ENCODE measurements around the gene SLC22A23.

Gene SLC22A23

DNA sequence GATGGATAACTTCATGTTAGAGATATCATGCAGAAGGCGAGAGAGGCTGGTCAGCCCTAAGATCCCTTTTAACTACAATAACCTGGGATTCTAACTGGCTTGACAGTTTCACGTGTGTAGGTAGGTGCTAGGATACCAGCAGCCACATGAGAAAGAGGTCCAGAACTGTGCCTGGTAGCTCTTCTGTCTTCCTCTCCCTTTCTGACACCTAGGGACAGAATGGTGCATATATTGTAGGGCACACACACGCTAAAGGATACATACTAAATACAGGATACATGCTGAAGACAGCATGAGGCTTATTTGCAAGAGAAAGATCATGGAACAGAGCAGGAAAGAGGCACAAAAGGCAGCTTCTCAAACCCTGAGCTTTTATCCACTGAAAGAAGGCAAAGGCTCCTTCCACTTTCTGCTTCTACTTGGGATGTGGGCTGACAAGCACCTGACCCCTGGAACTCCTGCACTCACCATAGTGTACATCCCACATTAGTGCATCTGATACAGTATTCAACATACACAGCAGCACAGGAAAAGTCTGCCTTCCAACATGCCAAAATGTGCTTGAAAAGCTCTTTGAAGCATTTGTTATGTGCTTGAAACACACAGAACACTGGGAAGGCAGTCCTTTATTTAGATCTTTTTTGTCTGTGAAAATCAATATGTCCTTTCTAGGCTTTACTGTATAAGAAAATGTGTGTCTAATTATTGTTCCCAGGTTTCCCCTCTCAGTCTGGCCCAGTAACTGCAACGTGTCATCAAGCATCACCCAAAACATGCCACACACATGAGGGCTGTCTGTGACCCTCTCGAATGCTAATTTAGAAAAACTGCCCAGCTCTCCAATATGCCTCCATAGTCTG is 3.2 kb downstream of the SLC22A23 start:
- Histone ChIP-seq H3K27me3 (ENCODE audit: insufficient read depth, low read length) (peaks cover 45% of the 10 kb centered on the region), H3K36me3 (ENCODE audit: insufficient read depth, low read depth, low read length) (peaks cover 4% of the 10 kb centered on the region; the same call in 1 of the 2 replicates), H3K4me1 (ENCODE audit: insufficient read depth, low read length) (peaks cover 35% of the 10 kb centered on the region), H3K9ac (ENCODE audit: low read depth, low read length) (no peak overlapping the region), H3K4me3 (ENCODE audit: low read length) (peak overlapping the region; percentile 86; the same call in 1 of the 2 replicates), H3K27ac (ENCODE audit: low read length) (no peak overlapping the region), H3K9me3 (ENCODE audit: insufficient read depth, low read depth, low read length) (no peaks in the 10 kb centered on the region)

DNA sequence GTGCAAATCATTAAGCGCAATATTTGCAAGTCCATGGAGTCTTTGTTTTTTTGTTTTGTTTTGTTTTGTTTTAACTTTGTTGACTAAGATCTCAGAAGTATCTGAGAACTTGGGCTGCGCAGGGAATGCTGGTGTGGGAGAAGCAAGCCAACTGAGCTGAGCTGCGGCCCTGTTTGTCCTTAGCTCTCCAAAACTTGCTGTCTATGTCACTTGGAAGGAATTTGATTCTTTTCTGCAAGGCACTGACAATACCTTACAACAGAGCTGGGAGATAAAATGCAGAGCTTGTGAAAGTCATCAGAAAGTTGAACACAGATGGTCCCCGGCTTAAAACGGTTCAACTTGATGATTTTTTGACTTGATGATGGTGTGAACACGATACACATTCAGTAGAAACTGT is 5.4 kb downstream of the SLC22A23 start:
- Histone ChIP-seq H3K4me3 (ENCODE audit: low read length) (no peak overlapping the region), H3K4me1 (ENCODE audit: insufficient read depth, low read length) (peaks cover 27% of the 10 kb centered on the region), H3K9ac (ENCODE audit: low read depth, low read length) (no peak overlapping the region), H3K27ac (ENCODE audit: low read length) (no peak overlapping the region), H3K36me3 (ENCODE audit: insufficient read depth, low read depth, low read length) (peaks cover 4% of the 10 kb centered on the region; the same call in 1 of the 2 replicates), H3K9me3 (ENCODE audit: insufficient read depth, low read depth, low read length) (no peaks in the 10 kb centered on the region), H3K27me3 (ENCODE audit: insufficient read depth, low read length) (peaks cover 31% of the 10 kb centered on the region)

DNA sequence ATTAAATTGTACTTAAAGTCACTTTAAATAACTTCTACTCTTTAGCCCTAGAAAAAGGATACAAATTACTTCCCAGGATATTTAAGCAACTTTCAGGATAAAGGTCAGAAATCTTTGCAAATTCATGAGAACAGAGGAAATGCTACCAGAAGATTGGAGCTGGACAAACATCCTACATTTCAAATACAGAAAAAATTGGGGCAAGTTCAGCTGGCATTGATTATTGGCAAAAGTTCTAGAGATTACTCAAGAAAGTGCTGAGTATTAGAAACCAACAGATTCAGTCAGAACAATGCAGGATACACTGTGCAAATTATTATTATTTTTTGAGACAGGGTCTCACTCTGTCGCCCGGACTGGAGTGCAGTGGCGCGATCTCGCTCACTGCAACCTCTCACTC is 6.0 kb downstream of the SLC22A23 start:
- Histone ChIP-seq H3K9ac (ENCODE audit: low read depth, low read length) (no peak overlapping the region), H3K4me3 (ENCODE audit: low read length) (no peak overlapping the region), H3K27ac (ENCODE audit: low read length) (no peak overlapping the region), H3K27me3 (ENCODE audit: insufficient read depth, low read length) (peaks cover 29% of the 10 kb centered on the region), H3K36me3 (ENCODE audit: insufficient read depth, low read depth, low read length) (peaks cover 4% of the 10 kb centered on the region; the same call in 1 of the 2 replicates), H3K9me3 (ENCODE audit: insufficient read depth, low read depth, low read length) (no peaks in the 10 kb centered on the region), H3K4me1 (ENCODE audit: insufficient read depth, low read length) (peaks cover 27% of the 10 kb centered on the region)

DNA sequence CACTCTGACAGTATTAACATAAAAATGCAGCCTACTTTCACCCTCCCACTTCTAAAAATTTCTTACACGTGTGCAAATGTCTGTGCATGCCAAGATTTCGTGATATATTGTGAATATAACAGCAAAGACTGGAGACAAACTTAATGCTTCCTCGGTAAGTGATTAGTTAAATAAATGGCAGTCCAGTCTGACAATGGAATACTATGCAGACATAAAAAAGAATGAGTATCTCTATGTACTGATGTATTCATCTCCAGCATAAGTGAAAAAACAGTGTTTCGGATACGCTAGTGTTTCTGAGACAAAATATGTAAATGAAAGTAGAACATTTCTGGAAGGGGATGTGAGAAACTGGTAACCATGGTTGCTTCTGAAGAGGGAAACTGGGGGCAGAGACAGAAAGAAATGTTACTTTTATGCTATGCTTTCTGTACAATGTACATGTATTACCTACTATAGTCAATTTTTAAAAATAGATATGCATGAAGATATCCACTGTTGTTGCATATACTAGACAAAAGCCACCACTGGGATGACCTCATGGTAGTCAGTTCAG is 7.0 kb downstream of the SLC22A23 start:
- Histone ChIP-seq H3K27ac (ENCODE audit: low read length) (no peak overlapping the region), H3K36me3 (ENCODE audit: insufficient read depth, low read depth, low read length) (peaks cover 4% of the 10 kb centered on the region; the same call in 1 of the 2 replicates), H3K27me3 (ENCODE audit: insufficient read depth, low read length) (peaks cover 18% of the 10 kb centered on the region), H3K4me1 (ENCODE audit: insufficient read depth, low read length) (peaks cover 22% of the 10 kb centered on the region), H3K4me3 (ENCODE audit: low read length) (no peak overlapping the region), H3K9ac (ENCODE audit: low read depth, low read length) (no peak overlapping the region), H3K9me3 (ENCODE audit: insufficient read depth, low read depth, low read length) (no peaks in the 10 kb centered on the region)

DNA sequence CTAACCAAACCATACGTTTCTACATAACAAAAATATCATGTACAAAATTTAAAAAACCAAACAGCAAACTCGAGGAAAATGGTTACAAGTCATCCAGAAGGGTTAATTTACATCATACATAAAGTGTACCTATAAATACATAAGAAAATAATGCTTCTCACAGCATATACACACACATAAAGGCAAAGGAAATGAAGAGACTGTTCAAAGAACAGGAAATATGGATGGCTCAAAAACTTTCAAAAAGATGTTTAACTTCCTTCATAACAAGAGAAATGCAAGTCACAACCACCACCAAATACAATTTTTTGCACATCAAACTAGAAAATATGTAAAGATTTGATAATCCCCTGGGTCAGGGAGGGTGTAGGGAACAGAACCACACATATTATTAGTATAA is 7.5 kb downstream of the SLC22A23 start:
- Histone ChIP-seq H3K9me3 (ENCODE audit: insufficient read depth, low read depth, low read length) (no peaks in the 10 kb centered on the region), H3K4me1 (ENCODE audit: insufficient read depth, low read length) (peaks cover 21% of the 10 kb centered on the region), H3K9ac (ENCODE audit: low read depth, low read length) (no peak overlapping the region), H3K27me3 (ENCODE audit: insufficient read depth, low read length) (peaks cover 13% of the 10 kb centered on the region), H3K36me3 (ENCODE audit: insufficient read depth, low read depth, low read length) (peaks cover 4% of the 10 kb centered on the region; the same call in 1 of the 2 replicates), H3K27ac (ENCODE audit: low read length) (no peak overlapping the region), H3K4me3 (ENCODE audit: low read length) (no peak overlapping the region)

DNA sequence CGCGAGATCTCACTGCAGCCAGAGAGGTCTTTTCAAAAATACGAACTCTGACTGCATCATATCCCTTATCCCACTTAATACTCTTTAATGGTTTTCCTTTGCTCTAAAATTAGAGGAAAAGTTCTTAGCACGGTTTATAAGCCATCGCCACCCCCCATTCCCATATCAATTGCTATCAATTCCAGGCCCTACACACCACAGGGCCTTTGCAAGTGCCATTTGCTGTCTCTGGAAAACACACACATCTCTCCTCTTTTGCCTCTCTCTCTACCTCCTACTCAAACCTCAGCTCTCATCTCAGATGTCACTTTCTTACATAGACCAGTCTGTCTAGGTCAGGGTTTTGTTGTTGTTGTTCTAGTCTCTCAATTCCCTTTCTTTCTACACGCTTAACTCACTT is 9.8 kb downstream of the SLC22A23 start:
- peaks cover 4% of the 10 kb centered on the region; the same call in 1 of the 2 replicates for H3K36me3 ChIP-seq (ENCODE audit: insufficient read depth, low read depth, low read length)
- H3K4me3 ChIP-seq (ENCODE audit: low read length), result no peak overlapping the region
- H3K9ac ChIP-seq (ENCODE audit: low read depth, low read length), result no peak overlapping the region
- H3K4me1 ChIP-seq (ENCODE audit: insufficient read depth, low read length), result peaks cover 22% of the 10 kb centered on the region
- no peaks in the 10 kb centered on the region for H3K9me3 ChIP-seq (ENCODE audit: insufficient read depth, low read depth, low read length)
- no peak overlapping the region for H3K27ac ChIP-seq (ENCODE audit: low read length)
- H3K27me3 ChIP-seq (ENCODE audit: insufficient read depth, low read length), result no peaks in the 10 kb centered on the region

DNA sequence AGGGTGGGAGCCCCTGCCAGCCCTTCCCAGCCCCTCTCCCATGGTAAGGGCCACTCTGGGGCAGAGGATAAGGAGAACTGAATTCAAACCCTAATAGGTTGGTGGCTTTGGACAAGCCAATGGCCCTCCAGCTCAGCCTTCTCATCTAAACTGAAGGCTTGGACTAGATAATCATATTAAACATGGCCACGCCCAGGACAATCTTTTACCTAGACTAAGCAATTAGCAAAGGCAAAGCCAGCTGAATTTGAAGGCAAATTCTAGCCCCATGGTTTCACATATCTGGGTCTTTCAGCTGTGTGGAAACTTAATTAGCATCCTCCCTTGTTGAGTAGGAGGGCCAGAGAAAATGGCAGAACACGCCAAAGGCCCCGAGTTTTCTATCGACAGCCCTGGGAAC is 10.7 kb downstream of the SLC22A23 start:
- Histone ChIP-seq H3K9ac (ENCODE audit: low read depth, low read length) (no peak overlapping the region), H3K36me3 (ENCODE audit: insufficient read depth, low read depth, low read length) (peaks cover 4% of the 10 kb centered on the region; the same call in 1 of the 2 replicates), H3K27me3 (ENCODE audit: insufficient read depth, low read length) (no peaks in the 10 kb centered on the region), H3K9me3 (ENCODE audit: insufficient read depth, low read depth, low read length) (no peaks in the 10 kb centered on the region), H3K4me3 (ENCODE audit: low read length) (no peak overlapping the region), H3K27ac (ENCODE audit: low read length) (no peak overlapping the region), H3K4me1 (ENCODE audit: insufficient read depth, low read length) (peaks cover 16% of the 10 kb centered on the region)

DNA sequence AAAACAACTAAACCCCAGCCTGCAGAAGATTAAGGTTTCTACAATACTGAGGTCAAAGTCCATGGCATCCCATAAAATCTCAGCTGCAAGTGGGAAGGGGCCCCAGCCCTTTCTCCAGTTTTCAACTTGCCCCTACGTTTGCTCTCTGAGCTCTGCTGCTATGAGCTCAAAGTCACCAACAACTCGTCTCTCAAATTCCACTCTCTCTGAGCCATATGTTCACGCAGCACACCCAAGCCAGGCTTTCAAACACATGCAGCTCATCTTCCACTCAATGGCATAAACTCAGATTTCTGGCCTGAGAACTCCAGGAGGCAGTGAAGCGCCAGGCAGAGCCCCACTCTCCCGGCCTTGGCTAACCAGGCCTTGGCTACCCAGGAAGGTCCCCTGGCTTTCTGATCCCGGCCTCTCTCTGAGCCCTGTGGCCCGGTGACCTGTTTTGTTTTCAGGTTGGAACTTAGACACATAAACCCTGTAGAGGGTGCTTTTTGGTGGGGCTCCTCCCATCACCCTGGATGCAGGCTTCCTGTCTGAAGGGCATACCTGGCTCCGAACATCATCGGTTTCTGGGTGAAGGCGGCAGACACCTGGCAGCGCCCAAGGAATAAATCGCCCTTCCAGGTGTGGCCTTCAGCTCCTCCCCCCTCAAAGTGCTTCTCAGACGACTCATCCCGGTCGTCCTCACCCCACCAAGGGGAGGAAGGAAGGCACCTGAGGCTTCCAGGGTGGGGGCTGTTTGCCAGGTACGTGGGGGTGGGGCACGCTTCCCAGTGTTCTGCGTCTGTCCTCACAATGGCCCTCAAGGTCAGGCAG is 12.4 kb downstream of the SLC22A23 start:
- Histone ChIP-seq H3K4me1 (ENCODE audit: insufficient read depth, low read length) (peaks cover 16% of the 10 kb centered on the region), H3K9ac (ENCODE audit: low read depth, low read length) (0 out of 2 replicates have a peak overlapping the region, but pooled peaks have one; percentile 3), H3K4me3 (ENCODE audit: low read length) (no peak overlapping the region), H3K9me3 (ENCODE audit: insufficient read depth, low read depth, low read length) (no peaks in the 10 kb centered on the region), H3K27ac (ENCODE audit: low read length) (no peak overlapping the region), H3K36me3 (ENCODE audit: insufficient read depth, low read depth, low read length) (no peaks in the 10 kb centered on the region), H3K27me3 (ENCODE audit: insufficient read depth, low read length) (no peaks in the 10 kb centered on the region)

DNA sequence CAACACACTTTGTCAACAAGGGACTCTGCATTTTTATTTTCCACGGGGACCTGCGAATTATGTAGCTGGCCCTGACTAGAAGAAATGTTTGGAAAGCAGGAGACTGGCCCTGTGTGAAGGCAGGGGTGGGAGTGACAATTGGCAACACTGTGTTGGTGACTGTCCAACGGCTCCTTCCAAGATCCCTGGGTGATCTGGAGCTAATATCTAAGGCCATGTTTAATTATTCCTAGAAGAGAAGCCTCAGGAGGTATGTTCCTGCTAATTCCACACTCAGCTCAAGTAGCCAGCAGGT is 13.7 kb downstream of the SLC22A23 start:
- Histone ChIP-seq H3K27ac (ENCODE audit: low read length) (no peak overlapping the region), H3K9ac (ENCODE audit: low read depth, low read length) (peak overlapping the region; percentile 22; the same call in 1 of the 2 replicates), H3K4me3 (ENCODE audit: low read length) (no peak overlapping the region), H3K9me3 (ENCODE audit: insufficient read depth, low read depth, low read length) (no peaks in the 10 kb centered on the region), H3K4me1 (ENCODE audit: insufficient read depth, low read length) (peaks cover 20% of the 10 kb centered on the region), H3K27me3 (ENCODE audit: insufficient read depth, low read length) (no peaks in the 10 kb centered on the region), H3K36me3 (ENCODE audit: insufficient read depth, low read depth, low read length) (no peaks in the 10 kb centered on the region; the same call in 1 of the 2 replicates)

DNA sequence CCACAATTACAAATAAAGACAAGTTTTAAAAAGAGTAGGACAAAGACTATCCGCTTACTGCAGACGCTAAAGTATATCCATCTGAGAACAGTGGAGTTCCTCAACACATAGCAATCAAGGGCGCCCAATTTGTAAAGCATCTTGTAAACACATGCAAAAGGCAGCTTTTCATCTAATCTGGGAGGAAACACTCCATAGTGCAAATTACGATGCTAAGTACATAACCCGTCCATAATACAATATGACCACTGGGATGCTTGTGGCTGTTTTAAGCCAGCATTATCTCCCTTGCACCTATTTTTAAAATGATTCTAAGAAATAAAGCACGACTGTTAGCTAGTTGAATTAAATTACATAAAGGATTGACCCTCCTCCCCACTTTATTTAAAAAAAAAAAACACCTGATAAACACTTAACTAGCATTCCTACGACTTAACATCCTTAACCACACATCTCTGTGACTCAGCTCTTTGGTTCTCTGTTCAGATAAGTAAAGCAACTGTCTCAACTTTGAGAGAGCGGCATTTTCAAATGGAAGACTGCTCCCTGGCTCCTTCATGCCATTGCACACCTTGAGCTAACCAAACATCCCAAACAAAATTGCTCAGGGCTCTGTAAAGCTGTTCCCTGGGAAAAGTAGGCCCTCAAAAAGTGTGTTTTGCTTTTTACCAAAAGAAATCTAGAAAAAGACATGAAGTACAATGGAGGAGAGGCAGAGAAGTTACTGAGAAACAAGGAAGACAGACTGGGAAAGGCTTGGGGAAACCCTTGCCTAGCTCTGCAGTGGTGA is 14.2 kb downstream of the SLC22A23 start:
- Histone ChIP-seq H3K36me3 (ENCODE audit: insufficient read depth, low read depth, low read length) (no peaks in the 10 kb centered on the region; the same call in 1 of the 2 replicates), H3K9ac (ENCODE audit: low read depth, low read length) (peak overlapping the region; percentile 22; the same call in 1 of the 2 replicates), H3K4me3 (ENCODE audit: low read length) (no peak overlapping the region), H3K27ac (ENCODE audit: low read length) (no peak overlapping the region), H3K4me1 (ENCODE audit: insufficient read depth, low read length) (peaks cover 20% of the 10 kb centered on the region), H3K9me3 (ENCODE audit: insufficient read depth, low read depth, low read length) (no peaks in the 10 kb centered on the region), H3K27me3 (ENCODE audit: insufficient read depth, low read length) (no peaks in the 10 kb centered on the region)

DNA sequence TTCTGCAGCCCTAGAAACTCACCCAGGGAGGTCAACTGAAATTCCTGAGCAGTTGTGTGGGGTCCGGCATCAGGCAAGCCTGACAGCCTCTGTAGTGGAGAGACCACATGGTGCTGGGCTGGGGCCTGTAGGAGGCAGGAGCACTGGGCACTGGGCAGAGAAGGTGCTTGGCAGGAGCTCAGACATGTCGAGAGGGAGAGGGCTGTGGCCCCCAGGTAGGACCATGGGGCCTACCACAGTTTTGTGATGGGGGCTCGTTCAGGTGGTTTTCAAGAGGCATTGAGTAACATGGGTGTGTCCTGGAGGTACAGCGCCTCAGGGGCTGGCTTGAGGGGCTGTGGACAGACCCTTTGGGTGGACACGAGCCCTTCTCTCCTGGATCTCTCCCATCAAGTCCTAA is 15.9 kb downstream of the SLC22A23 start:
- Histone ChIP-seq H3K27ac (ENCODE audit: low read length) (no peak overlapping the region), H3K9me3 (ENCODE audit: insufficient read depth, low read depth, low read length) (no peaks in the 10 kb centered on the region), H3K4me1 (ENCODE audit: insufficient read depth, low read length) (peaks cover 20% of the 10 kb centered on the region), H3K9ac (ENCODE audit: low read depth, low read length) (no peak overlapping the region), H3K4me3 (ENCODE audit: low read length) (no peak overlapping the region), H3K27me3 (ENCODE audit: insufficient read depth, low read length) (no peaks in the 10 kb centered on the region), H3K36me3 (ENCODE audit: insufficient read depth, low read depth, low read length) (no peaks in the 10 kb centered on the region; the same call in 1 of the 2 replicates)

Measured in iPS-20b (cell line).